H1 (cell line): ENCODE results near the gene AIDA. TPM values are rescaled to one million over a fixed set of nuclear protein-coding genes. Genes with fewer than 3 reads are reported as not detected.

ENCODE experiments used
- CTCF ChIA-PET: fragments of 300-600 bp; sonication (Branson Sonifier 250); formaldehyde crosslinking; loops from one replicate; lab custom pipeline; 2021; ENCODE audit not compliant: partially characterized antibody; lab: Charles Lee
- POLR2A ChIA-PET: fragments of 300-600 bp; sonication (Branson Sonifier 250); formaldehyde crosslinking; loops from one replicate; lab custom pipeline; 2021; ENCODE audit warnings: inconsistent platforms; ENCODE audit not compliant: partially characterized antibody; lab: Charles Lee
- DNase-seq, 2 experiments: peaks; one replicate each; pipeline versions ENCODE4 v3.0.0 to v3.0.0-alpha.2; 2010 to 2022; ENCODE audit warnings: low spot score in 2 of 2, low read depth in 1 of 2, mixed read lengths in 1 of 2
- FAIRE-seq: peaks from 2 replicates; lab custom pipeline; 2011; peaks lifted over from hg19 to GRCh38; lab: Jason Lieb, UNC
- H2AFZ ChIP-seq: 2 replicates; pipeline ENCODE4 v1.8.1; 2012; ENCODE audit warnings: low read length, inconsistent platforms
- H2AK5ac ChIP-seq: 2 replicates; pipeline ENCODE4 v1.6.1; 2013; ENCODE audit warnings: low read depth, low read length
- H2BK120ac ChIP-seq: replicated peaks from 2 replicates; pipeline ENCODE3; 2013; ENCODE audit warnings: low read depth, low read length, inconsistent platforms
- H2BK12ac ChIP-seq: 2 replicates; pipeline ENCODE4 v1.6.1; 2013; ENCODE audit warnings: low read depth, low read length
- H2BK15ac ChIP-seq: 2 replicates; pipeline ENCODE4 v1.6.1; 2013; ENCODE audit warnings: low read length
- H2BK20ac ChIP-seq: 2 replicates; pipeline ENCODE4 v1.6.1; 2013; ENCODE audit warnings: low read length
- H2BK5ac ChIP-seq: 2 replicates; pipeline ENCODE4 v1.6.1; 2013; ENCODE audit warnings: low read depth, low read length
- H3K14ac ChIP-seq: 2 replicates; pipeline ENCODE4 v1.6.1; 2013; ENCODE audit warnings: inconsistent platforms; ENCODE audit not compliant: insufficient read length
- H3K18ac ChIP-seq: 2 replicates; pipeline ENCODE4 v1.6.1; 2013; ENCODE audit warnings: low read length; ENCODE audit errors: extremely low read depth
- H3K23ac ChIP-seq: 2 replicates; pipeline ENCODE4 v1.6.1; 2013; ENCODE audit warnings: inconsistent platforms; ENCODE audit not compliant: insufficient read length
- H3K23me2 ChIP-seq: 2 replicates; pipeline ENCODE4 v1.6.1; 2013; ENCODE audit warnings: low read depth, low read length
- H3K27ac ChIP-seq: 2 replicates; pipeline ENCODE4 v1.6.1; 2011; ENCODE audit warnings: low read depth, low read length, inconsistent platforms
- H3K27me3 ChIP-seq, 4 experiments: replicated peaks in 1 of 4; 1 replicate in 1 of 4; 2 replicates in 3 of 4; pipeline versions ENCODE4 v1.6.1 to v1.8.1; 2011 to 2013; ENCODE audit warnings: low read length in 3 of 4, mild to moderate bottlenecking in 3 of 4, inconsistent platforms in 2 of 4, mixed read lengths in 2 of 4, moderate library complexity in 1 of 4; ENCODE audit not compliant: control insufficient read depth in 3 of 4, insufficient read depth in 3 of 4; ENCODE audit errors: extremely low read depth in 1 of 4
- H3K36me3 ChIP-seq, 4 experiments: 2 replicates each; pipeline versions ENCODE4 v1.6.1 to v1.8.1; 2011 to 2013; ENCODE audit warnings: mild to moderate bottlenecking in 4 of 4, low read length in 3 of 4, moderate library complexity in 2 of 4, control low read depth in 1 of 4, inconsistent platforms in 1 of 4; ENCODE audit not compliant: insufficient read depth in 4 of 4, control insufficient read depth in 2 of 4
- H3K4ac ChIP-seq: replicated peaks from 2 replicates; pipeline ENCODE3; 2013; ENCODE audit warnings: low read length, low read depth, mixed read lengths, inconsistent platforms; ENCODE audit not compliant: insufficient read length
- H3K4me1 ChIP-seq, 4 experiments: replicated peaks in 1 of 4; 1 replicate in 1 of 4; 2 replicates in 3 of 4; pipeline versions ENCODE4 v1.6.1 to v1.8.1; 2011 to 2013; ENCODE audit warnings: low read length in 3 of 4, inconsistent platforms in 2 of 4, mixed read lengths in 1 of 4; ENCODE audit not compliant: insufficient read depth in 4 of 4, control insufficient read depth in 3 of 4
- H3K4me2 ChIP-seq, 2 experiments: 2 replicates each; pipeline versions ENCODE4 v1.6.1 to v1.8.1; 2011 to 2013; ENCODE audit warnings: low read depth in 2 of 2, low read length in 2 of 2, control low read depth in 1 of 2, inconsistent platforms in 1 of 2, mild to moderate bottlenecking in 1 of 2; ENCODE audit not compliant: insufficient read depth in 1 of 2
- H3K4me3 ChIP-seq, 4 experiments: fragments of 200-600, 300-600 bp in 1 of 4; sonication (generic), shearing (Covaris generic), sonication (Bioruptor Twin) in 1 of 4; 2 replicates each; pipeline versions ENCODE4 v1.5.1 to v1.8.1; 2011 to 2016; ENCODE audit warnings: low read length in 4 of 4, low read depth in 3 of 4, control low read depth in 2 of 4, inconsistent platforms in 2 of 4, mild to moderate bottlenecking in 2 of 4, mixed read lengths in 1 of 4, moderate library complexity in 1 of 4; ENCODE audit not compliant: insufficient read depth in 2 of 4; ENCODE audit errors: extremely low read depth in 1 of 4
- H3K56ac ChIP-seq: replicated peaks from 2 replicates; pipeline ENCODE3; 2013; ENCODE audit warnings: low read depth, mild to moderate bottlenecking, mixed read lengths, low read length, inconsistent platforms; ENCODE audit not compliant: insufficient read length
- H3K79me1 ChIP-seq: 2 replicates; pipeline ENCODE4 v1.6.1; 2013; ENCODE audit warnings: low read depth, low read length, control low read depth
- H3K79me2 ChIP-seq, 2 experiments: 2 replicates each; pipeline versions ENCODE4 v1.6.1 to v1.8.1; 2012 to 2013; ENCODE audit warnings: low read length in 2 of 2, mild to moderate bottlenecking in 2 of 2, inconsistent platforms in 1 of 2; ENCODE audit not compliant: insufficient read depth in 2 of 2, control insufficient read depth in 1 of 2
- H3K9ac ChIP-seq, 4 experiments: replicated peaks in 1 of 4; 1 replicate in 1 of 4; 2 replicates in 3 of 4; pipeline versions ENCODE4 v1.6.1 to v1.8.1; 2011 to 2013; ENCODE audit warnings: low read depth in 3 of 4, low read length in 3 of 4, control low read depth in 2 of 4, mild to moderate bottlenecking in 2 of 4, moderate library complexity in 2 of 4, inconsistent platforms in 1 of 4; ENCODE audit errors: extremely low read depth in 1 of 4
- H3K9me3 ChIP-seq, 2 experiments: 2 replicates each; pipeline versions ENCODE4 v1.6.1 to v1.8.1; 2012 to 2013; ENCODE audit warnings: mild to moderate bottlenecking in 2 of 2, moderate library complexity in 2 of 2, control low read depth in 1 of 2, inconsistent platforms in 1 of 2, low read depth in 1 of 2, low read length in 1 of 2, mixed read lengths in 1 of 2; ENCODE audit not compliant: insufficient read depth in 2 of 2
- H4K20me1 ChIP-seq, 2 experiments: replicated peaks in 1 of 2; 2 replicates each; pipeline versions ENCODE3 to v1.8.1; 2011 to 2013; ENCODE audit warnings: inconsistent platforms in 2 of 2, low read length in 2 of 2, mild to moderate bottlenecking in 1 of 2; ENCODE audit not compliant: insufficient read depth in 2 of 2, control insufficient read depth in 1 of 2
- H4K5ac ChIP-seq: 2 replicates; pipeline ENCODE4 v1.6.1; 2013; ENCODE audit warnings: low read length, low read depth, mixed read lengths, inconsistent platforms; ENCODE audit not compliant: insufficient read length
- H4K8ac ChIP-seq: 2 replicates; pipeline ENCODE4 v1.8.0; 2013; ENCODE audit warnings: mild to moderate bottlenecking, moderate library complexity, low read length, inconsistent platforms; ENCODE audit not compliant: insufficient read depth; ENCODE audit errors: extremely low read depth
- H4K91ac ChIP-seq: replicated peaks from 2 replicates; pipeline ENCODE3; 2013; ENCODE audit warnings: low read length, mixed read lengths, inconsistent platforms; ENCODE audit not compliant: insufficient read length
- BRCA1 ChIP-seq: IDR thresholded peaks from 2 replicates; pipeline ENCODE4 v1.6.1; 2012; ENCODE audit warnings: low read depth, low read length, improper control_type of control experiment
- POLR2AphosphoS5 ChIP-seq: IDR thresholded peaks from 2 replicates; pipeline ENCODE4 v1.6.1; 2011; ENCODE audit warnings: low read depth, low read length
- RNF2 ChIP-seq: fragments of 200-900, 300-1000 bp; sonication (generic); IDR thresholded peaks from 2 replicates; pipeline ENCODE4 v1.7.1; 2016; ENCODE audit warnings: borderline replicate concordance, low read depth, mild to moderate bottlenecking, antibody characterized with exemption, low read length; ENCODE audit not compliant: poor library complexity, severe bottlenecking; ENCODE audit errors: missing control alignments
- SIN3A ChIP-seq, 2 experiments: IDR thresholded peaks in 1 of 2; conservative IDR thresholded peaks in 1 of 2; 2 replicates each; pipeline ENCODE4 v1.6.1; 2011 to 2012; ENCODE audit warnings: low read length in 2 of 2, improper control_type of control experiment in 1 of 2, low read depth in 1 of 2, mild to moderate bottlenecking in 1 of 2
- WGBS, 2 experiments: shearing (Covaris generic) in 1 of 2; methylation state at CpG; one replicate each; pipeline versions ENCODE4 v1.1.6 to v1.1.7; 2013 to 2015; ENCODE audit warnings: low lambda C conversion rate in 2 of 2, mixed read lengths in 2 of 2, inconsistent platforms in 1 of 2, low coverage in 1 of 2, missing lambda C conversion rate in 1 of 2; ENCODE audit not compliant: insufficient replicate concordance in 2 of 2, insufficient coverage in 1 of 2, insufficient read length in 1 of 2; ENCODE audit errors: extremely low coverage in 1 of 2, missing lambda C conversion rate in 1 of 2; 5-methylcytosine and 5-hydroxymethylcytosine counted together
- polyA plus RNA-seq, 7 experiments: library from polyadenylated mRNA; depleted of rRNA in 3 of 7; stranded (reverse) in 5 of 7; unstranded in 2 of 7; fragments of >200 nt in 5 of 7; fragments of 200-250 nt in 2 of 7; gene quantifications; 1 replicate in 5 of 7; 2 replicates in 1 of 7; 4 replicates in 1 of 7; pipeline versions ENCODE4 v1.2.1 to v1.2.3, GENCODE V29; 2011 to 2013; ENCODE audit warnings: missing spikeins in 2 of 7, mixed read lengths in 2 of 7
- total RNA-seq: library from RNA; stranded (reverse); fragmentation: NEBNext Ultra II Directional; extraction: Animal tissue kit (Norgen Biotek cat#: 25700); gene quantifications from 2 replicates; pipeline ENCODE4 v1.2.1, GENCODE V29; 2021

The AIDA gene
- total and polyA plus RNA-seq, 2 of the 8 experiments (the other 6 are each of a cell fraction or from before 2014, with no cell fraction given), result 52.5 to 103 TPM

DNA sequence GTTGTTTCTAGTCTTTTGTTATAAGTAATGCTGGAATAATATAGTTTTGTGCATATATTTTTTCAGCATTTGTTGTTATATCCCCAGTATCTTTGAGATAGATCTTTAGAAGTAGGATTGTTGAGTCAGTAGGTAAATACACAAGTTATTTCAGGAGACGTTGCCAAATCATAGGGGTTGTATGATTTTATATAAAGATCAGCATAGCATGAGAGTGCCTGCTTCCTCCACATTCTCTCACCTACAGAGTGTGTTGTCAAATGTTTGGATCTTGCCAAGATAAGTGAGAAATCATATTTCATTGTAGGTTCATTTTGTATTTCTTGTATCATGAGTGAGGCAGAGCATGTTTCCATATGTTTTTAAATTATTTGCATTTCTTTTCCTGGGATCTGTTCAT lies 69.8 kb downstream of the AIDA start:
- no peak overlapping the region for H2BK12ac ChIP-seq
- TF ChIP-seq SIN3A (conservative IDR thresholded peaks at IDR 0.05 in 1 of 2, IDR thresholded peaks at IDR 0.05 in 1 of 2; ENCODE audit: low read depth in 1 of 2, low read length in 2 of 2), result no peak
- no peak for TF ChIP-seq POLR2AphosphoS5
- no peak for TF ChIP-seq RNF2
- TF ChIP-seq BRCA1, result no peak
- TF ChIP-seq, all 59 proteins: peak for 0
- no peak overlapping the region for H4K91ac ChIP-seq
- H3K79me2 ChIP-seq, result peaks cover 0 to 13% of the 10 kb centered on the region in 2 experiments; a peak in 2 of 4 replicates
- WGBS, 2 experiments, result 89% methylated on average over 1 of the region's 1 CpG; no CpG with 5 or more reads in 1 of the 2 experiments
- no peaks in the 10 kb centered on the region for H3K27me3 ChIP-seq
- H3K9ac ChIP-seq, result no peak overlapping the region
- H3K4me3 ChIP-seq, result no peak overlapping the region
- H4K5ac ChIP-seq, result no peak overlapping the region
- no peak overlapping the region for H4K8ac ChIP-seq
- no peak overlapping the region for H3K56ac ChIP-seq
- ChIA-PET CTCF (no interaction called here), POLR2A (no interaction called here)
- no peak overlapping the region for H2BK5ac ChIP-seq
- H3K23me2 ChIP-seq, result peaks cover 6% of the 10 kb centered on the region
- no peaks in the 10 kb centered on the region; a peak in 1 of 4 replicates for H3K9me3 ChIP-seq
- H4K20me1 ChIP-seq, result peaks cover 0 to 3% of the 10 kb centered on the region in 2 experiments
- DNase-seq (no peak), FAIRE-seq (no peak)
- H3K4me1 ChIP-seq, result no peaks in the 10 kb centered on the region; a peak in 1 of 7 replicates
- H3K18ac ChIP-seq, result no peak overlapping the region
- no peak overlapping the region for H3K27ac ChIP-seq
- no peak overlapping the region for H3K23ac ChIP-seq
- peaks cover 0 to 10% (median 1%) of the 10 kb centered on the region in 4 experiments; a peak in 2 of 8 replicates for H3K36me3 ChIP-seq
- H3K4me2 ChIP-seq, result no peak overlapping the region; a peak in 1 of 4 replicates
- H3K4ac ChIP-seq, result no peak overlapping the region
- H3K14ac ChIP-seq, result no peak overlapping the region
- H3K79me1 ChIP-seq, result no peaks in the 10 kb centered on the region; the same call in 1 of the 2 replicates
- no peak overlapping the region for H2BK15ac ChIP-seq
- no peak overlapping the region for H2AK5ac ChIP-seq
- no peak overlapping the region for H2BK120ac ChIP-seq
- H2BK20ac ChIP-seq, result no peak overlapping the region
- no peak overlapping the region for H2AFZ ChIP-seq
